ENCODE measurements around the gene DHDH. TPM values are rescaled to one million over a fixed set of nuclear protein-coding genes. Genes with fewer than 3 reads are reported as not detected.

DHDH gene
- total and polyA plus RNA-seq, 2 of the 13 experiments (the other 11 are each of a cell fraction or from before 2014, with no cell fraction given) = 0.13 to 0.91 TPM

DNA sequence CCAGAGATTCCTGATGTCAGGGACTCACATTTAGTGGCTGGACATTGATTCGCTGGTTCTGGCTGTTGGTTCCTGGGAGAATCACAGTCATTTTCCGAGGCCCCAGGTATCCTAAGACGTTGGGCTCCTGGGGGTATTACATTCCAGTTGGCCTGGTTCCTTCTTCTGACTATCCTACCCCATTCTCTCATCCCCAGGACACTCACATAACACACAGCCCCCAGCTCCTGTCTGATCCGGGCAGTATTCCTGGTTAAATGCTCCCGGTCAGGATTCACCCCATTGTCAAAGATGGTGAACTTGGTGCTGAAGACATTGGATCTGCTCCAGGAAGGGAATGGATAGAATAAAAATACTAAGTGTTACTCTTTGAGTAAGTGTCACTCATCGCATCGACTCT is 49.8 kb upstream of the DHDH start:
- Histone ChIP-seq H3K4me2 (ENCODE audit: low read depth, low read length) (no peak overlapping the region), H3K27me3 (ENCODE audit: control insufficient read depth in 1 of 2, insufficient read depth in 2 of 2, low read length in 2 of 2) (no peaks in the 10 kb centered on the region; a peak in 1 of 5 replicates), H4K20me1 (ENCODE audit: insufficient read depth, low read length) (no peaks in the 10 kb centered on the region), H3K9ac (ENCODE audit: insufficient read depth, low read depth, low read length) (no peak overlapping the region), H3K9me3 (ENCODE audit: low read length) (no peaks in the 10 kb centered on the region), H3K36me3 (replicated peaks in 1 of 2; ENCODE audit: control insufficient read depth in 1 of 2, insufficient read depth in 2 of 2, low read length in 2 of 2) (no peaks in the 10 kb centered on the region), H3K4me1 (ENCODE audit: insufficient read depth, low read length) (peaks cover 9% of the 10 kb centered on the region), H2AFZ (ENCODE audit: low read length) (no peak overlapping the region), H3K4me3 (replicated peaks in 1 of 3; ENCODE audit: insufficient read depth in 1 of 3, low read depth in 2 of 3, low read length in 3 of 3) (no peak overlapping the region), H3K79me2 (ENCODE audit: insufficient read depth, low read length) (no peaks in the 10 kb centered on the region), H3K27ac (ENCODE audit: extremely low read length, insufficient read depth, low read length) (no peak overlapping the region)
- 69% methylated on average over 7 of the region's 7 CpGs for WGBS (ENCODE audit: low lambda C conversion rate)
- no TSS peak for BruUV-seq (replicated peaks)
- DNase-seq (ENCODE audit: low spot score) = no peak
- intact Hi-C loops (cut with micrococcal nuclease; ENCODE audit: unreplicated experiment) = no loop called here
- no peak for ATAC-seq
- TF ChIP-seq ZNF607 (CRISPR knock-in tag; IDR thresholded peaks at IDR 0.05; ENCODE audit: borderline replicate concordance) (no peak), ZEB1 (IDR thresholded peaks at IDR 0.05; ENCODE audit: insufficient replicate concordance, low read depth) (no peak), ZNF83 (CRISPR knock-in tag; IDR thresholded peaks at IDR 0.05; ENCODE audit: borderline replicate concordance) (no peak), STAG1 (CRISPR knock-in tag; IDR thresholded peaks at IDR 0.05) (no peak), KLF12 (CRISPR knock-in tag; IDR thresholded peaks at IDR 0.05; ENCODE audit: borderline replicate concordance) (no peak), FOXP1 (IDR thresholded peaks at IDR 0.05) (no peak), FOXP1 (CRISPR knock-in tag; IDR thresholded peaks at IDR 0.05) (no peak), ZMAT3 (CRISPR knock-in tag; conservative IDR thresholded peaks at IDR 0.05) (no peak), CBFB (CRISPR knock-in tag; IDR thresholded peaks at IDR 0.05) (no peak), FOXJ3 (CRISPR knock-in tag; IDR thresholded peaks at IDR 0.05; ENCODE audit: borderline replicate concordance) (no peak), TP53 (CRISPR knock-in tag; conservative IDR thresholded peaks at IDR 0.05) (no peak), ZNF883 (CRISPR knock-in tag; IDR thresholded peaks at IDR 0.05; ENCODE audit: not compliant biosample characterization) (no peak), ZNF282 (IDR thresholded peaks at IDR 0.05; ENCODE audit: partially characterized antibody) (no peak), ZNF329 (CRISPR knock-in tag; IDR thresholded peaks at IDR 0.05; ENCODE audit: low read depth) (no peak), DMTF1 (CRISPR knock-in tag; IDR thresholded peaks at IDR 0.05) (no peak), PHF5A (CRISPR knock-in tag; IDR thresholded peaks at IDR 0.05; ENCODE audit: low read depth, unreplicated experiment) (no peak), HOXA9 (CRISPR knock-in tag; IDR thresholded peaks at IDR 0.05; ENCODE audit: borderline replicate concordance) (no peak), ZKSCAN5 (CRISPR knock-in tag; IDR thresholded peaks at IDR 0.05) (no peak)
- TF ChIP-seq, protein P1, sequence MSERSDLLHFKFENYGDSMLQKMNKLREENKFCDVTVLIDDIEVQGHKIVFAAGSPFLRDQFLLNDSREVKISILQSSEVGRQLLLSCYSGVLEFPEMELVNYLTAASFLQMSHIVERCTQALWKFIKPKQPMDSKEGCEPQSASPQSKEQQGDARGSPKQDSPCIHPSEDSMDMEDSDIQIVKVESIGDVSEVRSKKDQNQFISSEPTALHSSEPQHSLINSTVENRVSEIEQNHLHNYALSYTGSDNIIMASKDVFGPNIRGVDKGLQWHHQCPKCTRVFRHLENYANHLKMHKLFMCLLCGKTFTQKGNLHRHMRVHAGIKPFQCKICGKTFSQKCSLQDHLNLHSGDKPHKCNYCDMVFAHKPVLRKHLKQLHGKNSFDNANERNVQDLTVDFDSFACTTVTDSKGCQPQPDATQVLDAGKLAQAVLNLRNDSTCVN (CRISPR knock-in tag; IDR thresholded peaks at IDR 0.05; ENCODE audit: borderline replicate concordance) = no peak
- no peak for FAIRE-seq
- ChIA-PET CTCF (ENCODE audit: low intra/inter-chr PET ratio, low total read pairs) (no interaction called here), POLR2A (no interaction called here)
- in situ Hi-C loops (cut with HindIII; ENCODE audit: extremely low pct_ligation_motif_present, low pct_unique_long_range_greater_than_20kb) = no loop called here
